ENCODE measurements around the gene COQ10A.

The COQ10A gene

GRCh38 chr12:56241424-56242303 lies 25.1 kb upstream of the COQ10A start:
- TF ChIP-seq FOXP2 (optimal IDR thresholded peaks at IDR 0.05; ENCODE audit: borderline replicate concordance, extremely low read depth, extremely low read length, insufficient read depth) (no peak), TAF1 (IDR thresholded peaks at IDR 0.05; ENCODE audit: borderline replicate concordance, insufficient read depth, low read length) (no peak), POLR2AphosphoS5 (IDR thresholded peaks at IDR 0.05; ENCODE audit: low read depth, low read length) (no peak), SIN3A (IDR thresholded peaks at IDR 0.05; ENCODE audit: borderline replicate concordance, insufficient read depth, low read length) (no peak), REST (IDR thresholded peaks at IDR 0.05; ENCODE audit: insufficient read depth in 1 of 2, low read depth in 2 of 2, low read length in 2 of 2) (no peak)

- TF ChIP-seq SIN3A (IDR thresholded peaks at IDR 0.05; ENCODE audit: borderline replicate concordance, insufficient read depth, low read length), result no peak
- TF ChIP-seq REST (IDR thresholded peaks at IDR 0.05; ENCODE audit: insufficient read depth in 1 of 2, low read depth in 2 of 2, low read length in 2 of 2), result no peak
- no peak for TF ChIP-seq FOXP2 (optimal IDR thresholded peaks at IDR 0.05; ENCODE audit: borderline replicate concordance, extremely low read depth, extremely low read length, insufficient read depth)
- no peak for TF ChIP-seq TAF1 (IDR thresholded peaks at IDR 0.05; ENCODE audit: borderline replicate concordance, insufficient read depth, low read length)
- TF ChIP-seq POLR2AphosphoS5 (IDR thresholded peaks at IDR 0.05; ENCODE audit: low read depth, low read length), result no peak
Measured at GRCh38 chr12:56242986-56243385, 23.8 kb upstream of the COQ10A start.

GRCh38 chr12:56243731-56244181 lies 23.0 kb upstream of the COQ10A start:
- TF ChIP-seq POLR2AphosphoS5 (IDR thresholded peaks at IDR 0.05; ENCODE audit: low read depth, low read length), result no peak
- TF ChIP-seq REST (IDR thresholded peaks at IDR 0.05; ENCODE audit: insufficient read depth in 1 of 2, low read depth in 2 of 2, low read length in 2 of 2), result no peak
- TF ChIP-seq TAF1 (IDR thresholded peaks at IDR 0.05; ENCODE audit: borderline replicate concordance, insufficient read depth, low read length), result no peak
- no peak for TF ChIP-seq SIN3A (IDR thresholded peaks at IDR 0.05; ENCODE audit: borderline replicate concordance, insufficient read depth, low read length)
- no peak for TF ChIP-seq FOXP2 (optimal IDR thresholded peaks at IDR 0.05; ENCODE audit: borderline replicate concordance, extremely low read depth, extremely low read length, insufficient read depth)

DNA sequence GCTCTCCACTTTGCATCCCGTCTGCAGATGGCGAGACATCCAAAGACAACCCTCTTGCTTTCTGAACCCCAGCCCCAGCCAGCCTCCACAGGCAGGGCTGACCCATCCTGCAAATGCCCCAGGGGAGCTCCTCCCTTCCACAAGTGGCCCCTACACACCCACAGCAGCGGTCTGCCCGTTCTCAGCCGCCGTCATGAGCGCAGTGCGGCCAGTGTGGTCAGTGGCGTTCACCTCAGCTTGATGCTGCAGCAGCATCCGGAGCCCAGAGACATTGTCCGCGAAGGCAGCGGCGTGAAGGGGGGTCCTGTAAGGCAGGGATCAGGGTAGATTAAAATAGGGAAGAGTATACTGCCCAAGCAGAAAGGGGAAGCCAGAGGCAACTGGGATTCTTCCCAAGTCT lies 22.2 kb upstream of the COQ10A start:
- TF ChIP-seq POLR2AphosphoS5 (IDR thresholded peaks at IDR 0.05; ENCODE audit: low read depth, low read length) (no peak), TAF1 (IDR thresholded peaks at IDR 0.05; ENCODE audit: borderline replicate concordance, insufficient read depth, low read length) (no peak), REST (IDR thresholded peaks at IDR 0.05; ENCODE audit: insufficient read depth in 1 of 2, low read depth in 2 of 2, low read length in 2 of 2) (no peak), SIN3A (IDR thresholded peaks at IDR 0.05; ENCODE audit: borderline replicate concordance, insufficient read depth, low read length) (no peak), FOXP2 (optimal IDR thresholded peaks at IDR 0.05; ENCODE audit: borderline replicate concordance, extremely low read depth, extremely low read length, insufficient read depth) (no peak)

Measured in PFSK-1 (cell line).